ENCODE data around the gene PRPF38A.

PRPF38A gene

DNA sequence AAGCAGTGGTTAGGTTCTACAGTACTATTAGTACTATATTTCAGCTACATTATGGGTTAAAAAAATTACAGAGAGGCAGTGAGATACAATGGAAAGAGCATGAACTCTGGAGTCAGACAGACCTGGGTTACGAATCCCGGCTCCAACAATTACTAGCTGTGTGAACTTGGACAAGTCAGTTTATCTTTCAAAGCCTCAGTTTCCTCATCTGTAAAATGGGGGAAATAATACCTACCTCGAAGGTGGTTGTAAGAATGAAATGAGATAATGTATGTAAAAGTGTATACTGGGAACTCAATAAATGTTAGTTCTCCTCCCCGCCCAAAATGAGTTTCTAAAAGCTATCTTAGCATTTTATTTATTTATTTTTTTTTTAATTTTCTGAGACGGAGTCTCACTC is 59.5 kb downstream of the PRPF38A start:
- DNase-seq: no peak

DNA sequence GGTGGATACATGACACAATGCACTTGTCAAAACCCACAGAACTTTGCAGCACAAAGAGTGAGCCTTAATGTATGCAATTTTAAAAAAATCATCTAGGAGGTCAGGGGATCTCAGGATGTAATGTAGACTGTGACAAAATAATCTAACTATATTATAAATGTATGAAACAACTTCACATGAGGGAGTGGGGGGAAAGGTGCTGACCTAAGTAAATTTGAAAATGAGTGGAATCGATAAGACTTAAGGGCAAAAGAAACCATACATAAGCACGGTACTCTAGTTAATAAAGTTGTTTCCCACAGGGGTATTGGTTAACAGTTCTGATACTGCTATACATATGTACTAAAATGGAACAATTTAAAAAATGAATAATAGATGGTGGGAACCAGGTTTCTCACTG is 64.7 kb downstream of the PRPF38A start:
- DNase-seq: no peak

Data from CD4-positive, alpha-beta T cell treated with Interleukin-6 for 4 hours (primary cell).